Epithelial cell of prostate (primary cell): ENCODE measurements around the gene STON2.
"Not testable (repeated sequence)": the region's sequence is repeated elsewhere in the genome, so short reads cannot be mapped to it uniquely, and the experiment has no call there.

Experiments
- DNase-seq: peaks from one replicate; pipeline ENCODE4 v3.0.0-alpha.2; 2011; ENCODE audit warnings: low read depth, low spot score
- H3K27ac ChIP-seq: fragments of 450-650 bp; 2 replicates; pipeline ENCODE4 v1.5.1; 2017; ENCODE audit warnings: mild to moderate bottlenecking

STON2 gene

DNA sequence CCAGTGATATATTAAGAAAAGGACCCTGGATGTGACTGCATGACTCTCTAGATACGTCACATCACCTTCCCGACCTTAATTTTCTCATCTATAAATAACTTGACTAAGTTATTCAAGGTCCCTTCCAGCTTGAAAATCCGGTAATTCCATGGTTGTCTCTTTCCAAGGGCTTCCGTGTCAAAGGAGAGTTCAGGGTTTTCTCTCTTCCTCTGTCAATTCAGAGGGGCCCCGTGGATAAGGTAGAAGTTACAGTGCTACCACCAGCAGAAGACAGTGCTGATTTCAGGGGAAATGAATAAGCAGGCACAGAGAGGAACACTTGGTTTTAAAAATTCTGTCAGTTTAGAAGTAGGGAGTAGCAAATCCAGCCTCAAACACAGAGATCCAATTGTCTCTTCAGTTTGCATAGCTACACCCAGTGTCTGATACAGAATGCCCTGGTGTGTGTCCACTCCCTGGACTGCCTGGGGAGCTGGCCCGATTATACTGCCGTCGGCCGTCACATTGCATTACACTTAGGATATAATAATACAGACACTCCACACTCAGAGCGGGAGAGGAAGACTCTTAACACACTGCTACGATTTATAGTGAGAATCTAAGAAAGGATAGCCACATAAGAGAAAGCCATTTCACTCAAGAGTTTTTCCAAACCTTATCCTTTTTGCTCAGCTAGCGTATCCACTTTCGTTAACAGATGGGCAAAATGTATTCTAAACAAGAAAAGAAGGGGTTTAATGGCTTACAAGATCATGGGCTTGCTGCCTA lies 124.6 kb downstream of the STON2 start:
- DNase-seq = no peak
- H3K27ac ChIP-seq = no peak overlapping the region

DNA sequence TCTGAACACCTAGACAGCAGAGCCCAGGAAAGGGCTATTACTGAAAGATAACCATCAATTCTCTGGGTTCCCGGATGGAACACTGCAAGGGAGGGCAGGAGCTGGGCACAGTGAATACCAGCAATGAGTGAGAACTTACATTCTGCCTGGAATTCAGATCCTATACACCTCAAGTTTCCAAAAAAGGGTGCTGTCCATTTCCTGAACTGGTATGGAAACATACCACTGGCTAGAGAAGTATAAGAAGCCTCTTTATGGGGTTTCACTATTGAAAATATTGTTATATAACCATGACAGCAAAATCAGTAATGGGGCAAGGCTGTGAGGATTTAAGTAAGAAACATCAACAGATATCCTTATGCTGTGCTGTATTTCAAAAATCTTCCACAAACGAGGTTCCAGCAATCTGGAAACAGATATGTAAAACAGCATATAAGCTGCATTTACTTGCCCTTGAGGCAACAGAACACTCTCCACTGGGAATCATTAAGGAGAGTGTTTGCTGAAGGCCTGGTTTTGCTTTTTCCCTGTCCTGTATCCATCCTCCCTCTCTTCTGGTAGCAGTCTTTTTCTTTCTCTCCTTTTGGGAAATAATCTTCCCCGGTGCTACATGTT lies 126.1 kb downstream of the STON2 start:
- DNase-seq = no peak
- H3K27ac ChIP-seq = no peak overlapping the region

DNA sequence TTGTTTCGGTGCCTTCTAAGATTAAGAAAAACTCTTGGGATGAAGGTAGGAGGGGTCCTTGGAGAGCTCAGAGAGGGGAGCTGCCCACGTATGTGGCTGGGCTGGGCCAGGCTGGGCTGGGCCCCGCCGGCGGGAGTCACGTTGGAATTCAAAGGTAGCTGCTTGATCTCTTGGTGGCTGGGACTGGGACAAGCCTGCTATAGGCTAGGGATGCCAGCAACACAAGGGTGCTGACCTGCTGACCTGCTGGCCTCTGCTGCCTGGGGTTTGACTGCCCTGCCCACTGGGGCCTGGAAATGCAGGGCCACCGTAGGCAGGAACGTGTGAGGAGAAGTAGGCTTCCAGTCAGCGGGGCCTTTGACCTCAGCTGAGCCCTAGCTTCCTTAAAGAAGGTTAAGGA lies 126.6 kb downstream of the STON2 start:
- DNase-seq = no peak
- H3K27ac ChIP-seq = peak overlapping the region; percentile 5

DNA sequence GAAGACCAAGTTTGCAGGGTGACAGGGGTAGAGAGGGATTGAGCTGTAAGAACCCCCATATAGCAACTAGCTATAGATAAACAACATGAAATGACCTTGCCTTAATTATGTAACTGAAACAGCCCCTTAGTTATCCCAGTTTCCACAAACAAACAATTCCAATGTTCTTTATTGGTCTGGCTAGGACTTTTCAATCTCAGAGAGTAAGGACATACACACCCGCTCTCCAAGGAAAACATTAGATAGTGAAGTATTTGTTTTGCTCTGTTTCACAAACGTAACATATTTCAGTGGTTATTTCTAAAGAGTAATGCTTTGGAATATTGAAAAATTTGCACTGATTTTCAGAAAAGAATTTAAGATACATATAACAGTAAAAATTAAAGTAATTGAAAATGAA lies 127.8 kb downstream of the STON2 start:
- H3K27ac ChIP-seq = no peak overlapping the region
- no peak for DNase-seq

DNA sequence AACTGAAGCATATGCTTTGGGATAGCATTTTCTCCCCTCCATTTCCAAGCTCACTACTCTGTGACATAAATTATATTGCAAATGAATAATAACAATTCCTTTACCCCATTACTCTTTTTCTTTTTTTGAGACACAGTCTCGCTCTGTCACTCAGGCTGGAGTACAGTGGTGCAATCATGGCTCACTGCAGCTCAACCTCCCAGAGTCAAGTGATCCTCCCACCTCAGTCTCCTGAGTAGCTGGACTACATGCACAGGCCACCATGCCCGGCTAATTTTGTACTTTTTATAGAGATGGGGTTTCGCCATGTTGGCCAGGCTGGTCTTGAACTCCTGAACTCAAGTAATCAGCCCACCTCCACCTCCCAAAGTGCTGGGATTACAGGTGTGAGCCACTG lies 130.1 kb downstream of the STON2 start:
- no peak for DNase-seq
- peak overlapping the region; percentile 19 for H3K27ac ChIP-seq

DNA sequence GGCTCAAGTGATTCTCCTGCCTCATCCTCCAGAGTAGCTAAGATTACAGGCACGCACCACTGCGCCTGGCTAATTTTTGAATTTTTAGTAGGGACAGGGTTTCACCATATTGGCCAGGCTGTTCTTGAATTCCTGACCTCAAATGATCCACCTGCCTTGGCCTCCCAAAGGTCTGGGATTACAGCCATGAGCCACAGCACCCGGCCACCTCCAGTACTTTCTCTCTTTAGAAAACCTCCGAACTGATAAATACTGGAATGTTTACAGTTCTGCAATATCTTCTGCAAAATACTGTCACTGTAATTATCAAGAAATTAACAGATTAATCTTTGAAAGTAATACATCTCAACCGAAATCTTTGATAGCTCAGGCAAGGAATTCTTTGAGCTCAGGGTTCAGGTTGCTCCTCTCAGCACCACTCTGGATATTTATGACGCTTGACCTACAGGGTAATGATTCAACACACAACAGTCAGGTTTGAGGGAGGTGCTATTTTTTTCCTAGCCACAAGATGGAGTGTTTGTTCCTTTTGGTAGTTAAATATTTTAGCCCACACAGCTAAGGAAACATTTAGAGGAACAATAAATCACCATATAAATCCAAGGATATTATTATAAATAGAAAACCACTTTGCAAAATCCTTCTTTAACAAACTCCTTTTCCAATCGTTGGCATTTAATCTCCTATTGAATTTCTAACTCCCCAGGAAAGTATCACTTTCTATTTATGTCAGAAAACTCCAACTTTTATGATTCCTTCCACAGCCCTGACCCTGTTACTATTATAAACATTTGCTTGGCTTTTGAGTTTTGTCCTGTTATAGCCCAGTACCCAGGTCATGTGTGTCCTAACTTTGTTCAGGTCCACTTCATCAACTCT lies 130.8 kb downstream of the STON2 start:
- peak; percentile 16 for DNase-seq
- peak overlapping the region; percentile 35 for H3K27ac ChIP-seq

DNA sequence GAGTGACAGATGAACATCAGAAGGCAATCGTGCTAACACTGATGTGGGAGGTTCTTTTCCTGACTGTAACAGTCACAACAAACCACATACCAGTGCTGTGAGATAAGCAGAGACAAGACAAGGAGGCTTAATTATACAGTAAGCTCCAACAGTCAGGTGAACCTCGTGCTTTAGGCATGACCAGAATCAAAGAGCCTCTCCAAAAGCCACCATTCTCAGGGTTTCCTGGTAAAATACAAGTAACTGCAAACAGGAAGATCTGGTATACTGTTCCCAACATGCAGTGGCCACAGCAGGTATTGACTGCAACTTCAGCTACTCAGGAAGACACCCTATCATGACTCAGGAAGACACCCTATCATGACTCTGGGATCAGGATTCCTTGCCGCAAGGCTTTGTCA lies 132.1 kb downstream of the STON2 start:
- peak; percentile 10 for DNase-seq
- peak overlapping the region; percentile 35 for H3K27ac ChIP-seq

DNA sequence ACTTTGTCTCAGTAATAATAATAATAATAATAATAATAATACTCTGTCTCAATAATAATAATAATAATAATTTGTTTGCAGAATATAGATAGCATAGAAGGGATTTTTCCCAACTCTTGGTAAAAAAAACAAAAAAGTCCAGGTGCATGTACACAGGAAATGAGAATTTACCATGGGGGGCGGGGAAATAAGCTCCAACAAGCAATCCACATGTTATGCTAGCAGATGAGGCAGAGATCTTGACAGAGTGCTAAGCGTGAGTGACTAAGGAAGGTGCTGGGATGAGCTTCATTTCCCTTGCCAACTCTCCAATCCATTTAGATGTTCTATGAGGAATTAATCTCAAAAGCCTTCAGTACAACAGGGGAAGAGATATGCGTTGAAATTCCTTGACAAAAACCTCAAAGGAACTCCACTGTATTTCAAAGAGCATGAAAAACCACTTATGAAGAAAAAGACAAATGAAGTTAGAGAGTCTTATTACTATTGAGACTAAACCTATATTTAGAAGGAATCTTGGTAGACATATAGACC lies 134.4 kb downstream of the STON2 start:
- H3K27ac ChIP-seq = no peak overlapping the region
- no peak for DNase-seq

DNA sequence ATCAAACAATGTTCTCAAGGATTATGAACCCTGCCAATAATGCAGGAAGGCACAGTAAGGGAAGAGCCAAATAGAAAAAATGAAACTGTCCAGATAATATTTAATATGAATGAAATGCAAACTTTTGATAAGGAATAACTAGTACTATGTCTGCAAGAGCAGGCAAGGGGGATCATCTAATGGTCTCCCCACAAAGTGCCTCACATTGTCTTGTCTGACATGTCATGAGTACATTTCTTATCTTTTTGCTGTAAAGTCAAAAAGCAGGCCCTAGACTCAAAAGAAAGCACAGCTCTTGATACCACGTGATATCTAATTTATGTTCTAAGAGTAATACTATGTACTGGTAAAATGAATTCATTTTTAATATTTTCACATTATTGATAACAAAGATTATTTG lies 135.5 kb downstream of the STON2 start:
- no peak overlapping the region for H3K27ac ChIP-seq
- no peak for DNase-seq

DNA sequence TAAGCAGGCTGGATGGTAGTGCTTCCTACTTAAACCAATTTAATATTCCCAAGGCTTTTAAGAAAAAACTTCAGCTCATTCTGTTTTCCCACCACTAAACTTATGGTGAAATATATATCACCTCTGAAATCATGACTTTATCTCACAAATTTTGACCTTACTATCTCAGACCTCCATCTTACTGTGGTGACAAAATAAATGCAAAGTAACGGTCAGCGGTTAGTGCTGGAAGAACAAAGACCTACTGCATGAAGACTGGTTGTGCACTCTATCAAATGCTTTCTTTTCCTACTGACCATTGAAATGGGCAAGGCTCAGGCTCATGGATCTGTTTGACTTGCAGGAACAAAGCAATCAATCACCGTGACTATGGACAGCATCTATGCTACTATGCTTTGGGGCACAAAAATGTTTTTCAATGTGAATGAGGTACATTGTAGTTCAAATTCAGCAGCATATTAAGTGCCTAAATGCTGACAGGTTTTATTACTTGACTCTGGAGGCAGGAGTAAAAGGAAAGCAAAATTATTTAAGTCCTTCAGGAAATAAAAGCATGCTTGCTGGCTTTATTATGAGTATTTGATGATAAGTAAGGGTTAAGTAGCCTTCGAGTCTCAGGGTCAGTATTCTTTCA lies 136.2 kb downstream of the STON2 start:
- H3K27ac ChIP-seq = no peak overlapping the region
- DNase-seq = no peak

DNA sequence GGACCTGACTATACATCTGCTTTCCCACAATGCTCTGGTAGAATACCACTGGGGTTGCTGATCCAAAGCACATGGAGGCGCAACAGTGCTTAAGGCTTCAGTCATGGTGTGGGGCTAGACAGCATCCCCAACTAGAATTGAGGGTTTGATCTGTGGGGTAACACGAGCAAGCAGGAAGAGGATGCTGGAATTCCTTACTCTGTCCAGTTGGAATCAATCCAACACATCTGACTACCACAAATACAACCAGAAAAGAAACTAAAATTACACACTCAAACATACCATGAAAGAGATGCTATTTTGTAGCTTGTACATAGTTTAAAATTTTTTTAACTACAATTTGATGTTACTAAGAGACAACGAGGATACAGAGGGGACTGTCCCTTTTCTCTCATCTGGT lies 138.9 kb downstream of the STON2 start:
- no peak for DNase-seq
- no peak overlapping the region for H3K27ac ChIP-seq

DNA sequence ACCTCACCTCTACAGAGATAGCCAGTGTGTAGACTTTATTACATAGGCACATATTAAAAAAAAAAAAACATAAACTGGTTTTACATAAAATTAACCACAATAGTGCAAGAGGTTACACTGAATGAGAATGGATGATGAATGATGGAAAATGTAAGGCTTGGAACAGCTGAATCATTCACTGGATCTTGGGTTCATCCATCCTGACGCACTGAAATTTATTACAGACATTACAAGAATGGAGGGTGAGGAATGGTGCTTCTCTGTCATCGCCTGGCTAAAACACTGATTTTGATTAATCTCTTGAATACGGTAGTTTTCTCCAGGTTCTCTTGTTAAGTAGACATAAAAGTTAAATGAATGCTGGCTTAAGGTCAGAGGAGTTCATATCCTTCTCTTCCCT lies 139.4 kb downstream of the STON2 start:
- DNase-seq = no peak
- H3K27ac ChIP-seq = no peak overlapping the region

DNA sequence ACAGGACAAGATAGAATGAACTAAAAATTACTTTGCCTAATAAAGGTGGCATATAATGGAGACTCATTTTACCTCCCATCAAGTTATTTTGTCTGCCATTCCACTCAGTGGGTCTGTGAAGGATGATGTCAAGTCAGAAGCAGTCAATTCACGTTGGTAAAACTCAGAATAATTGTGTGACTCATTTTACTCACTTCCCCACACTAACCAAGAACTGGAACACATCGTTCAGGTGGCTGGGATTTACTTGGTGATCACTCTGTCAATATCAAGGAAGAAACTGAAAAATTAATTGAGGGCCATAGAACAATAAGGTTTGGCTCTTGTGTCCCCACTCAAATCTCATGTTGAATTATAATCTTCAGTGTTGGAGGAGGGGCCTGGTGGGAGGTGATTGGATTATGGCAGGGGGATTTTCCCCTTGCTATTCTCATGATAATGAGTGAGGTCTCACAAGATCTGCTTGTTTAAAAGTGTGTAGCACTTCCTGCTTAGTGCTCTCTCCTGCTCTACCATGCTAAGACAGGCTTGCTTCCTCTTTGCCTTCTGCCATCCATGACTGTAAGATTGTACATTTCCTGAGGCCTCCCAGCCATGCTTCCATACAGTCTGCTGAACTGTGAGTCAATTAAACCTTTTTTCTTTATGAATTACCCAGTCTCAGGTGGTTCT lies 143.7 kb downstream of the STON2 start:
- no peak for DNase-seq
- peak overlapping the region; percentile 3 for H3K27ac ChIP-seq

DNA sequence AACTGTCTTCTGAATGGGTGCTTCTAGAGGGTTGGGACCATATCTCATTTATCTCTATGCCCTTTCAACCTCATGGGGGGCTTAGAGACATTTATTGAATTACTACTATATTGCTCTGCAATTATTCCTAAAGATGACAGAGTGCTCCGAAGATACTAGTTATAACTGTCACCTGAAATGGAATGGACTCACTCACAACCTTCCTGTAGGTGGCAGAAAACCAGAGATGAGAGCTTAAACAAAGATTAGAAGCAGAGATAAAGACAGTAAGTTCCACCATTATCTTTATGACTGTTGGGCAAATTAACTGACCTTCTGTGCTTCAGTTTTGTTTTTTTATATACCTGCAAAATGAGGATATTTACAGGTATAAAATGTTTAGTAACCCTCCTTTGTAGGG lies 147.8 kb downstream of the STON2 start:
- no peak for DNase-seq
- H3K27ac ChIP-seq = no peak overlapping the region

DNA sequence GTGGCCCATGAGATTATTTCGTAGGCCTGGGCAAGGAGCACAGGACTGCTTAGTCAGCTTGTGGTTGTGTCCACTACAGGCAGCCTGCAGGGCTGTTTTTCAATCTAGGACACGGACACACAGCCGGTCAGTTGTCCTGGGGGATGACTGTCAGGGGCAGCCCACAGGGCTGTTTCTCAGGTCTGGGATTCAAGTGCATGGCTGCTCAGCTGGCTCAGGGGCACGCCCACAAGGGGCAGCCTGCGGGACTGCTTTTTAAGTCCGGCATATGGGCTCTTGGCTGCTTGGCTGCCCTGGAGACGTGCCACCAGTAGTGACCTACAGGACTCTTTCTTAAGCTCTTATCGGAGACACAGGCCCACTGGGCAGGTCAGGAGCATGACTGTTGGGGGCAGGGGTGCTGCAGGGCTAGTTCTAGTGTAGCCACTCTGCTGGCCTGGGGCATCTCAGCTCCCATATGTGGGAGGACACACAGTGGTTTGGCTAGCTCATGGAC lies 152.8 kb downstream of the STON2 start:
- DNase-seq = peak; percentile 29
- H3K27ac ChIP-seq = no peak overlapping the region

DNA sequence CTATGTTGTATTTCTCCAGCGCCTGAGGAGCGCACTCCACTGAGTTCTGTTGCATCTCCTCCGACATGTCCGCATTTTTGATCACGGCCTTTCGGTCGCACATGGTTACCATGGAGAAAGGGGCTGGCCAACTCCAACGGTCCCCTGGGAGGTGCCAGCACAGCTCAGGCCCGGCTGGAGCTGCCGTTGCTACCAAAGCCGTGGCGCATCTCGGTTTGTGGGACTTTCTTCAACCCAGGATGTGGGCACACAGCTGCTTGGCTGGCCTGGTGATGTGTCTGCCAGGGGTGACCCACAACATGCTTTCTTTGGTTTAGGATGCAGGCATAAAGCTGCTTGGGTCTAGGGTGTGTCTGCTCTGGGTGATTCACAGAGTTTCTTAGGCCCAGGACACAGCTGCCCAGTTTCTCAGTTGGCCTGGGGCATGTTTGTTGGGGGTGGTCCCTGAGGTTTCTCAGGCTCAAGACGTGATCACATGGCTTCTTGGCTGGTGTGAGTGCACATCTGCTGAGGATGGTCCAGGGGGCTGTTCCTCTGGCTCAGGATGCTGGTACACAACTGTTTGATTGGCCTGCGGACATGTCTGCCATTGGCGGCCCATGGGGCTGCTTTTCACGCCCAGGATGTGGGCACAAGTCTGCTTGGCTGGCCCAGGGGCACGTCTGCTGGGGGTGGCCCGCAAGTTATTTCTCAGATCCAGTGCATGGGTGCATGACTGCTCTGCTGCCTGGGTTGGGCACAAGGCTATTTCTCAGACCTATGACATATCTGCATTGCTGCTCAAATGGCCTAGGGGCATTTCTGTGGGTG lies 153.5 kb downstream of the STON2 start:
- no peak for DNase-seq
- no peak overlapping the region for H3K27ac ChIP-seq

DNA sequence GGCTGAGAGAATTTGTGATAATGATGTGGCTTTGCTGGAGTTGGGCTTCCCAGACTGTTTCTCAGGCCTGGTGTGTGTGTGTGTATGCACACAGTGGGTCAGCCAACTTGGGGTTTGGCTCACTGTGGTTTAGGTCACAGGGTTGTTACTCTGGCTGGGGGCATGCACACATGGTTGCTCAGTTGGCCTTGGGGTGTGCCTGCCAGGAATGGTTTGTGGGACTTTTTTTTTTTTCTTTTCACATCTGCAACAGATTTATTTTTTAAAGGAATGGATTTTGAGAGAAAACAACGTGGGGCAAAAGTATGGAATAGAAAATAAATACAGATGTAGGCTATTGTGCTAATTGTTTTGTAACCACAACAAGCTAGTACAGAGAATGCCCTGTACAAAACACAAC lies 154.4 kb downstream of the STON2 start:
- DNase-seq = no peak

DNA sequence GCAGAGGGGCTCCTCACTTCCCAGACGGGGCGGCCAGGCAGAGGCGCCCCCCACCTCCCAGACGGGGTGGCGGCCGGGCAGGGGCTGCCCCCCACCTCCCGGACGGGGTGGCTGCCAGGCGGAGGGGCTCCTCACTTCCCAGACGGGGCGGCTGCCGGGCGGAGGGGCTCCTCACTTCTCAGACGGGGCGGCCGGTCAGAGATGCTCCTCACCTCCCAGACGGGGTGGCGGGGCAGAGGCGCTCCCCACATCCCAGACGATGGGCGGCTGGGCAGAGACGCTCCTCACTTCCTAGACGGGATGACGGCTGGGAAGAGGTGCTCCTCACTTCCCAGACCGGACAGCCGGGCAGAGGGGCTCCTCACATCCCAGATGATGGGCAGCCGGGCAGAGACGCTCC lies 155.7 kb downstream of the STON2 start:
- DNase-seq, H3K27ac ChIP-seq: not testable (repeated sequence)

More for the DNA sequence above, 154.4 kb downstream of the STON2 start:
- no peak overlapping the region for H3K27ac ChIP-seq

DNA sequence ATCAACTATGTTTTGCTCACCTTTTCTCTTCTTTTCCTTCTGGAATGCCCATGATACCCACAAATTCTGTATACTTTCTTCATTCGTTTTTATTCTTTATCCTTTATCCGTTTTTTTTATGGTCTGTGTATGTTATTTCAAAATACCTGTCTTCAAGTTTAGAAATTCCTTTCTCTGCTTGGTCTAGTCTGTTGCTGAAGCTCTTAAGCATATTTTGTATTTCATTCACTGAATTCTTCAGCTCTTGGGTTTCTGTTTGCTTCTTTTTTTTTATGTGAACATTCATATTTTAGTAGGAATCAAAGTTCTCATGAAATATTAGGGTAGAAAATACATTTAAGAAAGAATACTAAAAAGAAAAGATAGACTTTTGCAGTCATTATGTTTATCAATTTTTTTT lies 156.6 kb downstream of the STON2 start:
- no peak for DNase-seq
- no peak overlapping the region for H3K27ac ChIP-seq
